RWPE1 (cell line): ENCODE results near the gene BLVRB.
"Not testable (repeated sequence)": the region's sequence is repeated elsewhere in the genome, so short reads cannot be mapped to it uniquely, and the experiment has no call there.

Source experiments
- CTCF ChIA-PET: fragments of 350-600 bp; sonication (Branson Sonifier 250); formaldehyde crosslinking; extraction: SDS; loops from one replicate; lab custom pipeline; 2021; lab: Yijun Ruan, JAX
- POLR2A ChIA-PET: fragments of 400-600 bp; formaldehyde crosslinking; extraction: SDS; loops from one replicate; lab custom pipeline; 2020; ENCODE audit warnings: antibody characterized with exemption; ENCODE audit not compliant: low non-redundant PET; lab: Yijun Ruan, JAX
- DNase-seq: peaks from one replicate; pipeline ENCODE4 v3.0.0; 2012; ENCODE audit warnings: low spot score
- H3K27ac ChIP-seq: fragments of 450-650 bp; 2 replicates; pipeline ENCODE4 v1.5.1; 2017
- CTCF ChIP-seq: fragments of 450-650 bp; conservative IDR thresholded peaks from 2 replicates; pipeline ENCODE4 v1.5.1; 2017; ENCODE audit warnings: low read depth, mild to moderate bottlenecking

The BLVRB gene

GRCh38 chr19:40411958-40412499, 53.5 kb downstream of the BLVRB start:
- TF ChIP-seq CTCF: no peak
- CTCF ChIA-PET: interaction anchor here (0.6 to 2.8 kb wide), 2 partner anchors 9 to 268 kb away, joined by 3 to 15 read pairs; no protein-coding TSS in a partner anchor
- peak overlapping the region; percentile 84 for H3K27ac ChIP-seq
- no peak for DNase-seq
- POLR2A ChIA-PET: interaction anchor here (0.6 to 0.8 kb wide), 2 partner anchors 26 to 31 kb away, joined by 3 to 7 read pairs; no protein-coding TSS in a partner anchor

GRCh38 chr19:40411125-40411842, 54.3 kb downstream of the BLVRB start:
- CTCF ChIA-PET: interaction anchor here (0.5 to 2.8 kb wide), 2 partner anchors 10 to 115 kb away, joined by 3 to 15 read pairs; no protein-coding TSS in a partner anchor
- TF ChIP-seq CTCF: no peak
- H3K27ac ChIP-seq: peak overlapping the region; percentile 84
- POLR2A ChIA-PET: interaction anchor here (0.6 kb wide), 2 partner anchors 26 to 168 kb away, joined by 4 to 7 read pairs; no protein-coding TSS in a partner anchor
- DNase-seq: no peak

- no peak for TF ChIP-seq CTCF
- H3K27ac ChIP-seq: peak overlapping the region; percentile 84
- DNase-seq: no peak
- ChIA-PET POLR2A (no interaction called here), CTCF (interaction anchor here (2.8 kb wide), 1 partner anchor 11 kb away, joined by 15 read pairs; no protein-coding TSS in a partner anchor)
These were observed 55.5 kb downstream of the BLVRB start for GRCh38 chr19:40410030-40410389.

- POLR2A ChIA-PET, DNase-seq: not testable (repeated sequence)
- H3K27ac ChIP-seq: peak overlapping the region; percentile 22; the same call in 1 of the 2 replicates
- CTCF ChIA-PET: interaction anchor here (0.6 to 0.7 kb wide), 2 partner anchors 12 to 21 kb away, joined by 3 read pairs; no protein-coding TSS in a partner anchor
These were observed 57.0 kb downstream of the BLVRB start for GRCh38 chr19:40408598-40408925.

- no peak for DNase-seq
- TF ChIP-seq CTCF: no peak
- CTCF ChIA-PET: interaction anchor here (0.6 kb wide), 1 partner anchor 20 kb away, joined by 3 read pairs; no protein-coding TSS in a partner anchor
- H3K27ac ChIP-seq: peak overlapping the region; percentile 22; the same call in 1 of the 2 replicates
- POLR2A ChIA-PET: interaction anchor here (0.6 kb wide), 1 partner anchor 35 kb away, joined by 3 read pairs; no protein-coding TSS in a partner anchor
These were observed 57.6 kb downstream of the BLVRB start for GRCh38 chr19:40407714-40408597.

GRCh38 chr19:40403262-40403984, 62.1 kb downstream of the BLVRB start:
- H3K27ac ChIP-seq: peak overlapping the region; percentile 86
- ChIA-PET POLR2A (interaction anchor here (0.6 to 1.9 kb wide), 6 partner anchors 20 to 423 kb away, joined by 3 to 7 read pairs (median 3); no protein-coding TSS in a partner anchor), CTCF (no interaction called here)
- TF ChIP-seq CTCF: no peak
- DNase-seq: peak; percentile 95
